GM10847 (cell line): Measurements from ENCODE around the gene ERI3.

ENCODE experiments used
- POLR2A ChIP-seq: IDR thresholded peaks from 2 replicates; pipeline ENCODE4 v1.6.1; 2011; ENCODE audit not compliant: insufficient read length; ENCODE audit errors: extremely low read depth

Gene ERI3

GRCh38 chr1:44250068-44250781 lies 104.8 kb downstream of the ERI3 start:
- TF ChIP-seq POLR2A: no peak

- no peak for TF ChIP-seq POLR2A
Observed at GRCh38 chr1:44249543-44249942, 105.5 kb downstream of the ERI3 start.

GRCh38 chr1:44246806-44247205 lies 108.3 kb downstream of the ERI3 start:
- TF ChIP-seq POLR2A: no peak

GRCh38 chr1:44244986-44245385 lies 110.1 kb downstream of the ERI3 start:
- TF ChIP-seq POLR2A: no peak

GRCh38 chr1:44243782-44244495 lies 111.1 kb downstream of the ERI3 start:
- TF ChIP-seq POLR2A: no peak

GRCh38 chr1:44242746-44243145 lies 112.3 kb downstream of the ERI3 start:
- no peak for TF ChIP-seq POLR2A

- no peak for TF ChIP-seq POLR2A
Observed at GRCh38 chr1:44240802-44241671, 114.0 kb downstream of the ERI3 start.

- TF ChIP-seq POLR2A: no peak
Observed at GRCh38 chr1:44239961-44240371, 115.1 kb downstream of the ERI3 start.

GRCh38 chr1:44239331-44239960 lies 115.6 kb downstream of the ERI3 start:
- no peak for TF ChIP-seq POLR2A

- TF ChIP-seq POLR2A: no peak
Observed at GRCh38 chr1:44238660-44239059, 116.4 kb downstream of the ERI3 start.

GRCh38 chr1:44237721-44238457 lies 117.2 kb downstream of the ERI3 start:
- TF ChIP-seq POLR2A: no peak

GRCh38 chr1:44236490-44237272 lies 118.4 kb downstream of the ERI3 start:
- TF ChIP-seq POLR2A: no peak

- TF ChIP-seq POLR2A: no peak
Observed at GRCh38 chr1:44235808-44236207, 119.2 kb downstream of the ERI3 start.

GRCh38 chr1:44233593-44233992 lies 121.5 kb downstream of the ERI3 start:
- no peak for TF ChIP-seq POLR2A
